A549 (cell line): Measurements from ENCODE around the gene CCR5AS.

Source experiments
- ATAC-seq, 2 experiments: fragments of 200-7000 bp in 1 of 2; fragments of >200 bp in 1 of 2; cut with Nextera tagmentation in 1 of 2; cut with Tn5 transposase in 1 of 2; 3 replicates each; pipeline versions ENCODE4 v1.8.0 to v1.9.1; 2018 to 2020; ENCODE audit warnings: mild to moderate bottlenecking in 1 of 2, moderate library complexity in 1 of 2
- CTCF ChIA-PET: fragments of 300-600 bp; sonication (Branson Sonifier 250); formaldehyde crosslinking; extraction: SDS; loops from one replicate; lab custom pipeline; 2021; ENCODE audit warnings: antibody characterized with exemption, inconsistent platforms; lab: Yijun Ruan, JAX
- POLR2A ChIA-PET: fragments of 350-600 bp; formaldehyde crosslinking; extraction: SDS; loops from one replicate; lab custom pipeline; 2021; ENCODE audit warnings: antibody characterized with exemption, inconsistent platforms; lab: Yijun Ruan, JAX
- DNase-seq, 2 experiments: peaks; one replicate each; pipeline versions ENCODE4 v3.0.0 to v3.0.0-alpha.2; 2011 to 2016; ENCODE audit warnings: low read depth in 1 of 2, low spot score in 1 of 2
- FAIRE-seq: peaks from 2 replicates; lab custom pipeline; 2011; peaks lifted over from hg19 to GRCh38; lab: Jason Lieb, UNC
- H3K27ac ChIP-seq, 2 experiments: fragments of >200 bp; sonication (Bioruptor Twin); formaldehyde crosslinking; 3 replicates each; pipeline ENCODE4 v1.5.1; 2016 to 2017
- H3K4me1 ChIP-seq: fragments of >200 bp; sonication (Bioruptor Twin); formaldehyde crosslinking; 3 replicates; pipeline ENCODE4 v1.6.1; 2016
- H3K4me2 ChIP-seq: fragments of >200 bp; sonication (Bioruptor Twin); formaldehyde crosslinking; 3 replicates; pipeline ENCODE4 v1.6.1; 2016
- H3K4me3 ChIP-seq: fragments of >200 bp; sonication (Bioruptor Twin); formaldehyde crosslinking; 3 replicates; pipeline ENCODE4 v1.5.1; 2016
- H3K9me3 ChIP-seq: fragments of >200 bp; sonication (Bioruptor Twin); formaldehyde crosslinking; 3 replicates; pipeline ENCODE4 v1.6.1; 2016
- ATOH8 ChIP-seq: fragments of 250-450 bp; sonication (Bioruptor Pico); IDR thresholded peaks from 2 replicates; pipeline ENCODE4 v1.5.0; 2020; ENCODE audit warnings: low read depth, mild to moderate bottlenecking, moderate library complexity
- BCL3 ChIP-seq: fragments of >200 bp; sonication (Bioruptor Twin); formaldehyde crosslinking; IDR thresholded peaks from 3 replicates; pipeline ENCODE4 v1.6.1; 2016
- BHLHE40 ChIP-seq: IDR thresholded peaks from 2 replicates; pipeline ENCODE4 v1.6.1; 2012; ENCODE audit warnings: low read depth, low read length, inconsistent platforms
- CBX8 ChIP-seq: fragments of 200-600 bp; sonication (generic); IDR thresholded peaks from 2 replicates; pipeline ENCODE4 v1.6.1; 2016
- CEBPB ChIP-seq, 2 experiments: fragments of >200 bp in 1 of 2; sonication (Bioruptor Twin) in 1 of 2; formaldehyde crosslinking in 1 of 2; IDR thresholded peaks; 2 replicates each; pipeline ENCODE4 v1.6.1; 2012 to 2016
- CHD2 ChIP-seq: fragments of 150-350 bp; IDR thresholded peaks from 2 replicates; pipeline ENCODE4 v1.6.1; 2014; ENCODE audit warnings: low read length; ENCODE audit not compliant: partially characterized antibody
- CHD4 ChIP-seq: fragments of 200-600 bp; sonication (generic); IDR thresholded peaks from 2 replicates; pipeline ENCODE4 v1.6.1; 2016; ENCODE audit warnings: antibody characterized with exemption, mild to moderate bottlenecking, borderline replicate concordance
- E2F6 ChIP-seq: IDR thresholded peaks from 2 replicates; pipeline ENCODE4 v1.6.1; 2012; ENCODE audit warnings: low read depth, borderline replicate concordance
- EHMT2 ChIP-seq: fragments of 200-600 bp; sonication (generic); IDR thresholded peaks from 2 replicates; pipeline ENCODE4 v1.6.1; 2016; ENCODE audit warnings: antibody characterized with exemption, low read depth, mild to moderate bottlenecking, moderate library complexity
- EP300 ChIP-seq, 2 experiments: fragments of >200 bp; sonication (Bioruptor Twin); formaldehyde crosslinking; IDR thresholded peaks; 2 replicates in 1 of 2; 3 replicates in 1 of 2; pipeline ENCODE4 v1.6.1; 2016 to 2017
- ESRRA ChIP-seq: fragments of 150-350 bp; IDR thresholded peaks from 2 replicates; pipeline ENCODE4 v1.6.1; 2014; ENCODE audit warnings: mild to moderate bottlenecking, low read length, borderline replicate concordance
- GATA3 ChIP-seq: IDR thresholded peaks from 2 replicates; pipeline ENCODE4 v1.6.1; 2012; ENCODE audit warnings: borderline replicate concordance
- HEYL ChIP-seq: fragments of 250-450 bp; sonication (Bioruptor Pico); IDR thresholded peaks from 2 replicates; pipeline ENCODE4 v1.8.0; 2021; ENCODE audit warnings: mild to moderate bottlenecking, moderate library complexity
- HOXA7 ChIP-seq: fragments of 250-450 bp; sonication (Bioruptor Pico); IDR thresholded peaks from 2 replicates; pipeline ENCODE4 v1.5.0; 2020; ENCODE audit warnings: mild to moderate bottlenecking, moderate library complexity
- HOXB5 ChIP-seq: fragments of 250-450 bp; sonication (Bioruptor Pico); IDR thresholded peaks from 2 replicates; pipeline ENCODE4 v1.5.0; 2020; ENCODE audit warnings: mild to moderate bottlenecking, moderate library complexity
- JUNB ChIP-seq: fragments of >200 bp; sonication (Bioruptor Twin); formaldehyde crosslinking; IDR thresholded peaks from 2 replicates; pipeline ENCODE4 v1.6.1; 2016
- KDM1A ChIP-seq: fragments of 200-600 bp; sonication (generic); IDR thresholded peaks from 2 replicates; pipeline ENCODE4 v1.6.1; 2016; ENCODE audit warnings: low read depth, mild to moderate bottlenecking
- KDM5A ChIP-seq: fragments of 200-600 bp; sonication (generic); IDR thresholded peaks from 2 replicates; pipeline ENCODE4 v1.6.1; 2016; ENCODE audit warnings: antibody characterized with exemption, mild to moderate bottlenecking
- MAX ChIP-seq: IDR thresholded peaks from 2 replicates; pipeline ENCODE4 v1.6.1; 2012
- NPAS2 ChIP-seq: fragments of 250-450 bp; sonication (Bioruptor Pico); IDR thresholded peaks from 2 replicates; pipeline ENCODE4 v1.8.0; 2022; ENCODE audit warnings: mild to moderate bottlenecking, moderate library complexity, borderline replicate concordance
- NR3C1 ChIP-seq: fragments of >200 bp; sonication (Bioruptor Twin); formaldehyde crosslinking; IDR thresholded peaks from 3 replicates; pipeline ENCODE4 v1.6.1; 2017
- POLR2A ChIP-seq: IDR thresholded peaks from 2 replicates; pipeline ENCODE4 v1.6.1; 2012; ENCODE audit warnings: mild to moderate bottlenecking, low read length
- RFX5 ChIP-seq: fragments of 450-650 bp; IDR thresholded peaks from 2 replicates; pipeline ENCODE4 v1.7.1; 2014; ENCODE audit warnings: antibody characterized with exemption, mild to moderate bottlenecking, moderate library complexity
- RNF2 ChIP-seq: fragments of 200-600 bp; sonication (generic); IDR thresholded peaks from 2 replicates; pipeline ENCODE4 v1.6.1; 2016; ENCODE audit warnings: low read depth, mild to moderate bottlenecking, antibody characterized with exemption, moderate library complexity, borderline replicate concordance
- SMC3 ChIP-seq: fragments of >200 bp; sonication (Bioruptor Twin); formaldehyde crosslinking; IDR thresholded peaks from 3 replicates; pipeline ENCODE4 v1.6.1; 2018; ENCODE audit warnings: inconsistent platforms
- TFCP2L1 ChIP-seq: fragments of 250-450 bp; sonication (Bioruptor Pico); IDR thresholded peaks from 2 replicates; pipeline ENCODE4 v1.5.0; 2021; ENCODE audit warnings: mild to moderate bottlenecking
- TP53 ChIP-seq: fragments of 250-450 bp; sonication (Bioruptor Pico); IDR thresholded peaks from 2 replicates; pipeline ENCODE4 v1.5.0; 2021; ENCODE audit warnings: mild to moderate bottlenecking, moderate library complexity
- USF2 ChIP-seq: fragments of 450-650 bp; IDR thresholded peaks from 2 replicates; pipeline ENCODE4 v1.6.1; 2014; ENCODE audit warnings: antibody characterized with exemption
- ZFP36 ChIP-seq: fragments of 450-650 bp; IDR thresholded peaks from 2 replicates; pipeline ENCODE4 v1.6.1; 2014; ENCODE audit warnings: borderline replicate concordance; ENCODE audit not compliant: partially characterized antibody
- ZNF302 ChIP-seq: fragments of 250-450 bp; sonication (Bioruptor Pico); IDR thresholded peaks from 2 replicates; pipeline ENCODE4 v1.9.0; 2021; ENCODE audit warnings: inconsistent platforms, mild to moderate bottlenecking, moderate library complexity
- ZSCAN20 ChIP-seq: fragments of 250-450 bp; sonication (Bioruptor Pico); IDR thresholded peaks from 2 replicates; pipeline ENCODE4 v1.8.0; 2022; ENCODE audit warnings: mild to moderate bottlenecking, moderate library complexity
- WGBS: methylation state at CpG from one replicate; pipeline ENCODE4 v1.1.6; 2017; ENCODE audit errors: missing lambda C conversion rate; 5-methylcytosine and 5-hydroxymethylcytosine counted together

CCR5AS gene

GRCh38 chr3:46318207-46318927 is 88.5 kb downstream of the CCR5AS start:
- ChIA-PET POLR2A (no interaction called here), CTCF (interaction anchor here (1.3 kb wide), 1 partner anchor 124 kb away, joined by 4 read pairs; no protein-coding TSS in a partner anchor)
- H3K27ac ChIP-seq, result no peak overlapping the region
- H3K4me2 ChIP-seq, result no peak overlapping the region
- WGBS, result 12% methylated on average over 3 of the region's 3 CpGs
- FAIRE-seq, result no peak
- TF ChIP-seq KDM5A (no peak), ZSCAN20 (CRISPR knock-in tag) (no peak), CBX8 (no peak), TP53 (no peak), HOXA7 (CRISPR knock-in tag) (no peak), SMC3 (no peak), TFCP2L1 (CRISPR knock-in tag) (no peak), ATOH8 (no peak), ZNF302 (CRISPR knock-in tag) (no peak), RNF2 (no peak), E2F6 (no peak)
- H3K4me3 ChIP-seq, result no peak overlapping the region
- H3K4me1 ChIP-seq, result no peaks in the 10 kb centered on the region
- H3K9me3 ChIP-seq, result no peaks in the 10 kb centered on the region
- no peak for ATAC-seq
- DNase-seq, result no peak

- no peak for TF ChIP-seq GATA3
- TF ChIP-seq HOXB5 (CRISPR knock-in tag), result no peak
- TF ChIP-seq CHD4, result no peak
- no peak for TF ChIP-seq ZFP36
- TF ChIP-seq NPAS2, result no peak
- no peak for TF ChIP-seq CEBPB (IDR thresholded peaks at IDR 0.05)
- TF ChIP-seq CHD2, result no peak
- no peak for TF ChIP-seq BCL3
- TF ChIP-seq NR3C1, result no peak
- no peaks in the 10 kb centered on the region for H3K9me3 ChIP-seq
- H3K4me1 ChIP-seq, result no peaks in the 10 kb centered on the region
- ATAC-seq (no peak), DNase-seq (no peak), FAIRE-seq (no peak)
- no peak overlapping the region for H3K27ac ChIP-seq
- H3K4me2 ChIP-seq, result no peak overlapping the region
- CTCF ChIA-PET, result no interaction called here
- POLR2A ChIA-PET, result no interaction called here
- H3K4me3 ChIP-seq, result no peak overlapping the region
These were observed 90.7 kb downstream of the CCR5AS start for GRCh38 chr3:46316206-46316605.

- Histone ChIP-seq H3K9me3 (no peaks in the 10 kb centered on the region), H3K4me1 (no peaks in the 10 kb centered on the region)
- POLR2A ChIA-PET, result no interaction called here
- TF ChIP-seq MAX, result no peak
- TF ChIP-seq KDM1A, result no peak
- no peak for TF ChIP-seq NPAS2
- no peak for TF ChIP-seq ZSCAN20 (CRISPR knock-in tag)
- TF ChIP-seq RFX5, result no peak
- TF ChIP-seq JUNB, result no peak
- TF ChIP-seq USF2, result no peak
- TF ChIP-seq ESRRA, result no peak
- TF ChIP-seq BHLHE40, result no peak
- TF ChIP-seq NR3C1, result no peak
- TF ChIP-seq POLR2A, result no peak
- no peak for TF ChIP-seq EHMT2
- TF ChIP-seq EP300 (IDR thresholded peaks at IDR 0.05), result no peak
- no peak for TF ChIP-seq CEBPB (IDR thresholded peaks at IDR 0.05)
- no peak for TF ChIP-seq HEYL (CRISPR knock-in tag)
- no peak for TF ChIP-seq CHD2
- TF ChIP-seq ZFP36, result no peak
- TF ChIP-seq, all 56 proteins: peak for 0
- Histone ChIP-seq H3K4me3 (no peak overlapping the region), H3K27ac (no peak overlapping the region), H3K4me2 (no peak overlapping the region)
- FAIRE-seq (no peak), DNase-seq (no peak), ATAC-seq (no peak)
- CTCF ChIA-PET, result interaction anchor here (1.2 kb wide), 1 partner anchor 175 kb away, joined by 3 read pairs; no protein-coding TSS in a partner anchor
These were observed 92.3 kb downstream of the CCR5AS start for GRCh38 chr3:46314517-46314916.
